GM12873 (cell line): ENCODE measurements around the gene CDC20B.

Experiments
- TF ChIP-seq, protein P1 (sequence below): IDR thresholded peaks from 2 replicates; pipeline ENCODE4 v1.5.1; 2012; ENCODE audit warnings: low read depth, mild to moderate bottlenecking, moderate library complexity, low read length, control low read depth; ENCODE audit not compliant: insufficient read depth; ENCODE audit errors: missing control alignments

CDC20B gene

DNA sequence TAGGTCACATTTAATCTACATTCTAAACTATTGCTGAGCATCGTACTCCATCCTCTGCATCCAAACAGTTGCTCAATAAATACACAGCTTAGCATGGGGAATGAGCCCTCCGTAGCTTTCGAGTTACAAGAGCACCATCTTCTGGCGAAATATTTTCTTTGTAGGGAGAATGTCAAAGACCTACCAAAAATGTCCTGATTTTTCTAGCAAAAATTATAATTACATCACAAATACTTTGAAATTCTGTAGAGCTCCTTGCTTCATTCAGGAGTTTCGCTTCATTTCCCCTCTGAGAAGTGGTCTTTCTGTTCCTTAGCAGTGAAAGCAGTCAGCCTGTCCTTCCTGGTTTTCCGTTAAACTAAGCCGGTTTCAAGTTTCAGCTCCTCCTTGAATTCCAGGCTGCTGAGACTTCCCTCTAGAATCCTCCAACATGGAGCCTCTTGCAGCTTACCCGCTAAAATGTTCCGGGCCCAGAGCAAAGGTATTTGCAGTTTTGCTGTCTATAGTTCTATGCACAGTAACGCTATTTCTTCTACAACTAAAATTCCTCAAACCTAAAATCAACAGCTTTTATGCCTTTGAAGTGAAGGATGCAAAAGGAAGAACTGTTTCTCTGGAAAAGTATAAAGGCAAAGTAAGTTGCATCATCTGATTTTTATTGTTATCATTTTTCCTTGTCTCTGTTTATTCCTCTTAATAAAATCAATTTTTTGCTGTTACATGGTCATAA is 13.0 kb downstream of the CDC20B start, which contains the start of gene GPX8:
TSS of gene GPX8 (plus strand) at position 409 of the 730 bp plus-strand sequence. CDS start at position 431, 22 bp downstream.
- TF ChIP-seq, protein P1, sequence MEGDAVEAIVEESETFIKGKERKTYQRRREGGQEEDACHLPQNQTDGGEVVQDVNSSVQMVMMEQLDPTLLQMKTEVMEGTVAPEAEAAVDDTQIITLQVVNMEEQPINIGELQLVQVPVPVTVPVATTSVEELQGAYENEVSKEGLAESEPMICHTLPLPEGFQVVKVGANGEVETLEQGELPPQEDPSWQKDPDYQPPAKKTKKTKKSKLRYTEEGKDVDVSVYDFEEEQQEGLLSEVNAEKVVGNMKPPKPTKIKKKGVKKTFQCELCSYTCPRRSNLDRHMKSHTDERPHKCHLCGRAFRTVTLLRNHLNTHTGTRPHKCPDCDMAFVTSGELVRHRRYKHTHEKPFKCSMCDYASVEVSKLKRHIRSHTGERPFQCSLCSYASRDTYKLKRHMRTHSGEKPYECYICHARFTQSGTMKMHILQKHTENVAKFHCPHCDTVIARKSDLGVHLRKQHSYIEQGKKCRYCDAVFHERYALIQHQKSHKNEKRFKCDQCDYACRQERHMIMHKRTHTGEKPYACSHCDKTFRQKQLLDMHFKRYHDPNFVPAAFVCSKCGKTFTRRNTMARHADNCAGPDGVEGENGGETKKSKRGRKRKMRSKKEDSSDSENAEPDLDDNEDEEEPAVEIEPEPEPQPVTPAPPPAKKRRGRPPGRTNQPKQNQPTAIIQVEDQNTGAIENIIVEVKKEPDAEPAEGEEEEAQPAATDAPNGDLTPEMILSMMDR = peak; percentile 16

DNA sequence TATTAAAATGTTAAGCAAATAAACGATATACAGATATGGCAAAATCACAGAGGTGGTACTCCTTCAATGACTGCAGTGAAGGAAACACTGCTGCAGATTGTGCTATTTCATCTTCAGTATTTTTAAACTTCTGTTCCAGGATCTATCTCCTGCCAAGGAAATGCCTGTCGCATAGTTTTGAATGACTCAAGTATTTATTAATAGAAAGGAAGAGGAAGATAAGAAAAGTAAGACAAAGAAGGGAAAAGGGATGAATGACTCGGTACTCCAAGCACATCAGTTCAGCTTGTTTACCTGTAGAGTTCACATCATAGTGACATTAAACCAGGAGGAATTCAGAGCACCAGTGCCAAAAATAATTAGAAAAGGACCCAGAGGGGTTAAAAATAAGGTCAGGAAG is 18.1 kb downstream of the CDC20B start:
- TF ChIP-seq, protein P1 = no peak

DNA sequence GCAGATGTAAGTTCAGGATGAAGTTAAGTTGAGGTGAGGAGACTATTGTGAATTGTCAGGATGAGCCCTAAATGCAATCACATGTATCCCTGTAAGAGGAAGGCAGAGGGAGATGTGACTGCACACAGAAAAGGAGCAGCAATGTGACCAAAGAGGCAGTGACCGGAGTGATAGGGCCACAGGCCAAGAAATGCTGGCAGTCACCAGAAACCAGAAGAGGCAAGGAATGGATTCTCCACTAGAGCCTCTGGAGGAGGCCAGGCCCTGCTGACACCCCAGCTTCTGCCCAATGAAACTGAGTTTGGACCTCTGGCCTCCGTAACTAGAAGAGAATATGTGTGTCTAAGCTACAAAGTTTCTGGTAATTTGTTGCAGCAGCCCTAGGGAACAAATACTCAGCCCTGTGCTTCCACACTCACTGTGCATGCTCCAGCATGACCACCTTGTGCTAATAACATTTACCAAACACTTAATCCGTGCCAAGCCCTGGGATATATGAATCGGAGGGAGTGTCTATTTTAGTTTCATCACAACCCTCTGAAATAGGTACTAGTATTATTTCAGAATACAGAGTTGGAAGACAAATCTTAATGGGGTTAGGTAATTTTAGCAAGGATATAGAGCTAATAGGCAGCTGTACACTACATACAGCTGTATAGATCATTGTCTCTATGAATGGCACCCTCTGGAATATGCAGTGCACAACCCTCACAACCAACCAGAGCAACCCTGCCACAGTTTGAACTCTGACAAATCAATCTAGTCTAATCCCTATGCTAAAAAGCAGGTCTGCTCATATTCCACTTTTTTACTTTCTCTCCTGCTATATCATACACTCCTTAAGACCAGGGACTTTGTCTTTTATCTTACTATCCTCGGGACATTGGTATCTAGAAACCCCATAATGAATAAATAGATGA is 20.8 kb downstream of the CDC20B start:
- TF ChIP-seq, protein P1 = no peak

DNA sequence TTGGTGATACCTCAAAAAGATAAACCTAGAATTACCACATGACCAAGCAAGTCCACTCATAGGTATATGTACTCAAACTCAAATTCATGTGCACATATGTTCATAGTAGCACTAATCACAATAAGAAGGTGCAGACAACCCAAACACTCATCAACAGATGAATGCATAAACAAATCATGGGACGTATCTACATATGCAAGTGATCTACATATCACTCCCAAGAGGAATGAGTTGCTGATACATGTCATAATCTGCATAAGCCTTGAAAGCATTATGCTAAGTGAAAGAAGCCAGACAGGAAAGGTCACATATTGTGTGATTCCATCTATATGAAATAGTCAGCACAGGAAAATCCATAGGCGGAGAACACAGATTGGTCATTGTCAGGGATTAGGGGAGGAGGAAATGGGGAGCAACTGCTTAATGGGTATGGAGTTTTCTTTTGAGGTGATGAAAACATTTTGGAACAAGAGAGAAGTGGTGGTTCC is 23.6 kb downstream of the CDC20B start:
- TF ChIP-seq, protein P1 = no peak

DNA sequence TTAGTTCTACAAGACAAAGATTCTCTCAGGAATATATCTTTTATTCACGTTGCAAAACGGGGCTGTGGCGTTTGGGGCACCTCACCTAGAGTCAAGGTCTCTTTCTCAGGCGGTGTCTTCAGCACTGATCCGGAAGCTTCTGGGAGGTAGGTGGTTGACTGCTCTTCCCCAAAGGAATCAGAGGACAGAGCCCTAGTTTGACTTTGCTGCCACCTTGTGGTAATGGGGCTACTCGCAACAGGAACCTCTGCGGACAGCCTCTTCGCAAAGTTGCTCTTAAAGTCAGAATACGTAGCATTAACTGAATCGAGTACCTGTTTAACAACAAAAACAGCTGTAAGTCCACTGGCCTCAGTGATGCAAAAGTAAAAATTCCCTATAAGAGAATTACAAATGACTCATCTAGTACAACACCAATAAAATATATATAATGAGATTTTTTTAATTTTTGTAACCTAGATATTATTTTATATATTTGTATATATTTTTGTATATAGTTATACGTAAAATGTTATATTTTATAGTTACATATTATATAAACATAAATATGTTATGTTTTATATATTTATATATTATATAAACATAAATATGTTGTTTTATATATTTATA is 26.3 kb downstream of the CDC20B start:
- TF ChIP-seq, protein P1 = peak; percentile 97

DNA sequence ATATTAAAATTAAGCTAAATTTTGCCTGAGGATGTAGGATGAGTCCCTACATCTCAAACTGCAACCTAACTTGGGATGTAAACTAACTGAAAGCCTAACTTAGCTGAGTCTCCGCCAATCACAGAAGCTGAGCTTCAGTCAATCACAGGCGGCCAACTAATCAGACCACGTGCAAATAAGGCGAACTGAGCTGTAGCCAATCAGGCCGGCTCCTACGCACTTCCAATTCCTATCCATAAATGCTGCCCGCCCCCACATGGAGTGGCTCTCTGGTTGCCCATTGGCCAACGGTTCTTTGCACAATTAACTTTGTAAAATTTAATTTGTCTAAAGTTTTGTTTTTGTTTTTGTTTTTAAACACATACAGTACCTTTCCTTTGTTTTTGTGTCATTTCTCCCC is 26.9 kb downstream of the CDC20B start:
- TF ChIP-seq, protein P1 = no peak
